ENCODE measurements around the gene CLOCK. TPM values are rescaled to one million over a fixed set of nuclear protein-coding genes. Genes with fewer than 3 reads are reported as not detected.
A peak's percentile ranks its signal among the peaks of the same experiment; 100 is the strongest.
"Not testable (repeated sequence)": the region's sequence is repeated elsewhere in the genome, so short reads cannot be mapped to it uniquely, and the experiment has no call there.

Gene CLOCK
- total RNA-seq: 32.9 TPM

GRCh38 chr4:55546756-55547465 lies at the start of gene CLOCK:
CLOCK (minus strand) TSS chr4:55546909; CDS start chr4:55482785, 64,124 bp downstream.
- peak; percentile 73 for ATAC-seq

- ATAC-seq: peak; percentile 17
Observed at GRCh38 chr4:55592014-55592413, 45.3 kb upstream of the CLOCK start, which contains the start of gene PDCL2. PDCL2 (minus strand) TSS chr4:55592245; CDS start chr4:55592109, 136 bp downstream.

GRCh38 chr4:55588160-55588559 lies 41.5 kb upstream of the CLOCK start:
- ATAC-seq: no peak

GRCh38 chr4:55582773-55583172 lies 36.1 kb upstream of the CLOCK start:
- not testable (repeated sequence) for ATAC-seq

GRCh38 chr4:55578341-55579010 lies 31.8 kb upstream of the CLOCK start:
- no peak for ATAC-seq

- no peak for ATAC-seq
Observed at GRCh38 chr4:55575513-55575912, 28.8 kb upstream of the CLOCK start.

GRCh38 chr4:55574252-55574651 lies 27.5 kb upstream of the CLOCK start:
- no peak for ATAC-seq

- ATAC-seq: no peak
Observed at GRCh38 chr4:55571806-55572205, 25.1 kb upstream of the CLOCK start.

- ATAC-seq: no peak
Observed at GRCh38 chr4:55568905-55569504, 22.3 kb upstream of the CLOCK start.

- ATAC-seq: peak; percentile 53
Observed at GRCh38 chr4:55561889-55562288, 15.2 kb upstream of the CLOCK start.

GRCh38 chr4:55560096-55560495 lies 13.4 kb upstream of the CLOCK start:
- no peak for ATAC-seq

GRCh38 chr4:55554453-55555030 lies 7.8 kb upstream of the CLOCK start:
- ATAC-seq: no peak

- peak; percentile 43 for ATAC-seq
Observed at GRCh38 chr4:55553441-55554201, 6.9 kb upstream of the CLOCK start.

- not testable (repeated sequence) for ATAC-seq
Observed at GRCh38 chr4:55551964-55552363, 5.3 kb upstream of the CLOCK start.

GRCh38 chr4:55549888-55550287 lies 3.2 kb upstream of the CLOCK start:
- peak; percentile 58 for ATAC-seq

- ATAC-seq: no peak
Observed at GRCh38 chr4:55547918-55548317, 1.2 kb upstream of the CLOCK start.

GRCh38 chr4:55547466-55547770 lies 709 bp upstream of the CLOCK start:
- no peak for ATAC-seq

GRCh38 chr4:55546506-55546755 lies 278 bp downstream of the CLOCK start:
- ATAC-seq: peak; percentile 79

- peak; percentile 60 for ATAC-seq
Observed at GRCh38 chr4:55545641-55546505, 836 bp downstream of the CLOCK start.

- ATAC-seq: no peak
Observed at GRCh38 chr4:55545151-55545550, 1.6 kb downstream of the CLOCK start.

GRCh38 chr4:55543858-55544257 lies 2.9 kb downstream of the CLOCK start:
- ATAC-seq: no peak

GRCh38 chr4:55540271-55540670 lies 6.4 kb downstream of the CLOCK start:
- no peak for ATAC-seq

All from esophagus mucosa (tissue), 1 donor.